ENCODE results near the gene VENTX. TPM values are rescaled to one million over a fixed set of nuclear protein-coding genes. Genes with fewer than 3 reads are reported as not detected.

VENTX gene
- polyA plus RNA-seq, 1 donor = 0.22 TPM

GRCh38 chr10:133202778-133203651, 34.6 kb upstream of the VENTX start:
- DNase-seq = no peak

GRCh38 chr10:133203652-133204195, 33.9 kb upstream of the VENTX start:
- DNase-seq = no peak

DNA sequence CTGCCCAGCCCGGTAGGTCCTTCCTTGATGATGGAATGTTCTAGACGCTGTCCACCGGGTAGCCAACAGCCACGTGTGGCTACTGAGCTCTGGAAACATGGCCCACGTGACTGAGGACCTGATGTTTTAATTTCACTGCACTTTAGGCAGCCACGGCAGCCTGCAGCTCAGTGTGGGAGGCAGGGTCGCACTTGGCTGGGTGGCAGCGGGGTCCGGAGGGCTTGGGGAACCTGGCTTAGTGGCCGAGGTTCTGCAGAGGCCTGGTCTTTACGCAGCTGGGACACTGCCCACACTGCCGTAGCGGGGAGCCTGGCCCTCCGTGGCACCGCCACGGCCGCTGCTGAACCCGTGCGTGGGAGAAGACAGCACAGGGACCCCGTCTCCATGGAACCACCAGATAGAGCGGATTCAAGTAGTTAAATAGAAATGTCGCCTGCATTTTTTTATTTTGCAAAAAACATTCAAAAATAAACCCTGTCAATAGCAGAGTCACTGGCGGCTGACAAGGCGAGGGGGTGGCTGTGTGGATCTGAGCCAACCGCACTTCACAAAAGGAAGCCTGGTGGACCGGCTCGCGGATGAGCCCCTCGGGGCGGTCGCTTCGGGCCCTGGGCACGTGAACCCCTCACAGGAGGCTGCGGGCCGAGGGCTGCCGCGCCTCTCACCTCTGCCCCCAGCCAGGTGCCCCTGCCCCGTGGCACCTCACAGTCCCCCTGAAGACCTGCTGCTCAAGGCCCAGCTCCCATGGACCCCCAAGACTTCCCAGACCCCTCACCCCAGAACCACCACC, 33.2 kb upstream of the VENTX start:
- DNase-seq = no peak

DNA sequence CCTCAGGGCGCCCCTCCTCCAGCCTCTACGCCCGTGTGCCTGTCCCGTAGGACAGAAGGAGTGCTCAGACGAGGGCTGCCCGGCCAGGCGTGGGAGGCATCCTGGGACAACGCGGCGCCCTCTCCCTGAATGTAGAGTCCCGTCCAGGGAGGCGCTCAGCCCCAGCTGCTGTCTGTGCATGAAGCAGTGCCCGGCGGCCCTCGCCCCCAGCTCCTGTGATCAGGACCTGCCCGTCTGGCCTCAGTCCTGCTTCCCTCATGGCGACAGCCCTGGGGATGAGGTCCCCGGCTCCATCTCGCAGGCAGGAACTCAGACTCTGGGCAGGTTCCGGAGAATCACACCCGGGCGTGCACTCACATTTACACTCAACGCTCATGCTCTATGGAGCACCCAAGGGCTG, 32.5 kb upstream of the VENTX start:
- DNase-seq = no peak

- no peak for DNase-seq
These were observed 31.2 kb upstream of the VENTX start for GRCh38 chr10:133206356-133207040.

DNA sequence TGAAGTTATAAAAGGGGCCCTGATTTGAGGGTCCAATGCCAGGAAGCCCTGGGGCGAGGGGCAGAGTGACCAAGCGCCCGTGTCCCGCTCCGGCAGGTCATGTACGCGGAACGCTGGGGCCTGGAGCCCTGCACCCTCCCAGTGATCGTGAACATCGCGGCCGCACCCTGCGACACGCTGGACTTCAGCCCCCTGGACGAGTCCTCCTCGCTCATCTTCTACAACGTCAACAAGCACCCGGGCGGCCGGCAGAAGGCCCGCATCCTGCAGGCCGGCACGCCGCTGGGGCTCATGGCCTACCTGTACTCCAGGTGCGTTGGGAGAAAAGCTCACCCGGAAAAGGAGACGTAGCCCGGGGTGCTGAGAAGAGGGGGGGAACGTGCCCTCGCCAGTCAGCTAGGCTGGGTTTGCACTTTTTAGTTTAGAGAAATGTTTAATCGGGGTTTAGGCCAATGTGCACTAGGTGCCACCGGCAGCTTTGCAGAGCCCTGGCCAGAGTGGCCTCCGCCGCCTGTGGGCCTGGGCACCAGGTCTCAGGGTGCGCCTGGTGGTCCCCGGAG, 30.5 kb upstream of the VENTX start:
- DNase-seq = no peak

DNA sequence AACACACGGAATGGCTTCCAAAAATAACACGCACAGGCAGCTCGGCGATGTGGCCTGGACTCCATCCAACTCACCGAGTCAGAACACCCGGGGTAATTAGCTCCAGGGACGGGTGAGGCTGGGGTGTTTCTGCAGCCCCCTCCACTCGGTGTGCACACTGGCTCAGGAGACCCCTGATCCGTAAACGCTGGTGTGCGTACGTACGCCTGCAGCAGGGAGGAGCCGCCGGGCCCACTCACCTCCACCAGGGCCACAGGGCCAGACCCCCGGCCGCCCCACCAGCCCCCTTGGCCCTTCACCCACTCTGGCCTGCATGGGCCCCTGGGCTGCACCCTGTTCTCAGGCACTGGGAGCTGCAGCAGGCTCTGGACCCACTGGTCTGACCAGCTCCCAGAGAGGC, 30.0 kb upstream of the VENTX start:
- DNase-seq = no peak

- no peak for DNase-seq
These were observed 29.2 kb upstream of the VENTX start for GRCh38 chr10:133208466-133208865.

DNA sequence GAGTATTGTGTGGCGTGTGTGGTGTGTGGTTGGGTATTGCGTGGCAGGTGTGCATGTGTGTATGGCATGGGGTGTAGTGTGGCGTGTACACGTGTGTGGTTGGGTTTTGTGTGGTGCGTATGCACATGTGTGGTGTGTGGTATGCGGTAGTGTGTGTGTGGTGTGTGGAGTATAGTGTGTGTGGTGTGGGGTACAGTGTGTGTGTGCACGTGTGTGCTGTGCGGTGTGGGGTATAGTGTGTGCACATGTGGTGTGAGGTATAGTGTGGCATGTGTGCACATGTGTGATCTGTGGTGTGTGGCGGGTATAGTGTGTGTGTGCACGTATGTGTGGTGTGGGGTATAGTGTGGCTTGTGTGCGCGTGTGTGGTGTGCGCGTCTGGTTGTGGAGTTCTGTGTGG, 28.5 kb upstream of the VENTX start:
- no peak for DNase-seq

DNA sequence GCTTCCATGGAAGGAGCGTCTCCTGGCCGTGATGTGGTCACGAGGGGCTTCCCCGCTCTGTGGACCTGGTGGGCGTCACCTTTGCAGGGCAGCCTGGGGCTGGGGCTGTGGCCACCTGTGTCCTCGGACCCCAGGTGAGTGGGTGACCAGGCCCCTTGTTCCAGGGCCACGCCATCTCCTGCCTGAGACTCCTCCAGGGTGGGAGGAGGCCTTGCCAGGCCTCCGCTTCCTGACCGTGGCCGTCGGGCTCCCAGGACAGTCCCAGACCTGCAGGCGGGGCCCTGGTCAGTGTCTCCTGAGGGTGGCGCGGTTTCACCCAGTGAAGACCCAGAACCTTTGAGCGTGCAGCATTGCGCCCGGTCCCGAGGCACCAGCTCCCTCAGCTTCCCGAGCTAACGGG, 28.0 kb upstream of the VENTX start:
- DNase-seq = no peak

DNA sequence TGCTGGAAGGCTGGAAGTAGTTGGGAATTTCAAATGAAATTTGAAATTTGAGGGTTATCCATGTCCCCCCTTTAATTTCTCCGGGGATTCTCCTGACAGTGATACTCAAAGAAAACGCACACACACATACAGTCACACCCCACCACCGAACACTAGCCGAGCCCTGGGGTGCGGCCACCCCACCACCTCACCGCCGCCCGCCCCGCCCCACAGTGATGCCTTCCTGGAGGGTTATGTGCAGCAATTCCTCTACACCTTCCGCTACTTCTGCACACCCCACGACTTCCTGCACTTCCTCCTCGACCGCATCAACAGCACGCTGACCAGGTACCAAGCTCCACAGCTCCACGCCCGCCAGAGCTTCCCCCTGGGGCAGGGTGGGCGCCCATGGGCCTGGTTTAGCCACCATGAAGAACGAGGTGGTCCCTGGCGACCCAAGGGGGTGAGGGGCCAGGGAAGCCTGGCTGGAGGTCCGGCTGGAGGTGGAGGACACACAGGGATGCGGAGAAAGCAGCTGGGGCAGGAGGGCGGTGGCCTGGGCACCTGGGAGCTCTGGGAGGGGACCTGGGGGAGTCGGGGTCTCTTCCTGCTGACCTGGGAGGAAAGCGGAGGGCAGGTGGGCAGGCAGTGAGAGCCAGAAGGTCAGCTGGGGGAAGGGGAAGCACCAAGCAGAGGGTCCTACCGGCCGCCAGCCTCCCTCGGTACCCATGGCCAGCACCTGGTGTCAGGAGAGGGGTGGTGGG, 27.1 kb upstream of the VENTX start:
- no peak for DNase-seq

DNA sequence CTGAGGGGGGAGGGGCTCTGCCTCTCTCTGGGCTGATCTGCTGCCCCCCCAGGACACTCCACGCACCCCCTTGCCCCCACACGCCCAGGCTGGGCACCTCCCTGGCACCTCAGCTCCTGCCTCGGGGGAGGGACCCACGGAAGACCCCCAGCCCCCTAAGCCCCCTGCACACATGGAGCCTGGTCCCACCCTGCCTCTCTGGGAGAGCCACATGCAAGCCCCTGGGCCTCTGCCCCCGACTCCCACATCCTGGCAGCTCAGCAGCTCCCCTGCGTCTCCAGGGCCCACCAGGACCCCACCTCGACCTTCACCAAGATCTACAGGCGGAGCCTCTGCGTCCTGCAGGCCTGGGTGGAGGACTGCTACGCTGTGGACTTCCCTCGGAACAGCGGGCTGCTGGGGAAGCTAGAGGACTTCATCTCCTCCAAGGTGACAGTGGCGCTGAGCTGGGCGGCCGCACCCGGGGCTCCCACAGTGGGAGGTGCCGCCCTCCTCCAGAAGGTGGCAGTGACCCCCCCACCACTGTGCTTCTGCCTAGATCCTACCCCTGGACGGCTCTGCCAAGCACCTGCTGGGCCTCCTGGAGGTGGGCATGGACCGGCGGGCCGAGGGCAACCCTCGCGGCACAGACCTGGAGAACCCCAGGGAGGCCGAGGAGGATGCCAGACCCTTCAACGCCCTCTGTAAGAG, 26.4 kb upstream of the VENTX start:
- no peak for DNase-seq

DNA sequence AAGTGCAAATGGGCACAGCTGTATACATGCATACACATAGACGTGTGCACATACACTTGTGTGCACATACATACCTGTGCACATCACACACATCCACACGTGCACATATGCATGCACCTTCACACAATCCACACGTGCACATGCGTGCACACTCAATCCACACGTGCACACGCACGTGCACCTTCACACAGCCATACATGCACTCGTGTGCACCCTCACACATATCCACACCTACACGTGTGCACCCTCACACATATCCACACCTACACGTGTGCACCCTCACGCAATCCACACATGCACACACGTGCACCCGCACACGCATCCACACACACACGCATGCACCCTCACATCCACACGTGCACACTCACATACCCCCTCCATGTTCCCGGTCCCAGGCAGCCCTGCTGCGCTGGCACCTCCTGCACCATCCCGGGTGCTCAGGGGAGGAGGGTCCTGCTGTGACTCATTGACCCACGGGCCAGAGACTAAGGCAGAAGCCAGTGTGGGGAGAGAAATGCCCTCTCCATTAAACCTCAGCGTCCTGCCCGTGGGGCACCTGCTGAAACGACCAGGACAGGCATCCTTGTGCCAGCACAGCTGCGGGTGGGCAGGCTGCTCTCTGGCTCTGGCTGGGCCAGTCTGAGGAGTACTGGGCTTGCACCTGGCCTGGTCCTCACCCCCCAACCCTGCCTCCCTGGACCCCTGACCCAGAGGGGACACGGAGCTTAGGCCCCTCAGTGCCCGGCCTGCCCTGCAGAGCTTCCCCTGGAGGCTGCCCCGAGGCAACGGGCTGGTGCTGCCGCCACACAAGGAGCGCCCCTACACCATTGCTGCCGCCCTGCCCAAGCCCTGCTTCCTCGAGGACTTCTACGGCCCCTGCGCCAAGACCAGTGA, 25.4 kb upstream of the VENTX start:
- no peak for DNase-seq

DNA sequence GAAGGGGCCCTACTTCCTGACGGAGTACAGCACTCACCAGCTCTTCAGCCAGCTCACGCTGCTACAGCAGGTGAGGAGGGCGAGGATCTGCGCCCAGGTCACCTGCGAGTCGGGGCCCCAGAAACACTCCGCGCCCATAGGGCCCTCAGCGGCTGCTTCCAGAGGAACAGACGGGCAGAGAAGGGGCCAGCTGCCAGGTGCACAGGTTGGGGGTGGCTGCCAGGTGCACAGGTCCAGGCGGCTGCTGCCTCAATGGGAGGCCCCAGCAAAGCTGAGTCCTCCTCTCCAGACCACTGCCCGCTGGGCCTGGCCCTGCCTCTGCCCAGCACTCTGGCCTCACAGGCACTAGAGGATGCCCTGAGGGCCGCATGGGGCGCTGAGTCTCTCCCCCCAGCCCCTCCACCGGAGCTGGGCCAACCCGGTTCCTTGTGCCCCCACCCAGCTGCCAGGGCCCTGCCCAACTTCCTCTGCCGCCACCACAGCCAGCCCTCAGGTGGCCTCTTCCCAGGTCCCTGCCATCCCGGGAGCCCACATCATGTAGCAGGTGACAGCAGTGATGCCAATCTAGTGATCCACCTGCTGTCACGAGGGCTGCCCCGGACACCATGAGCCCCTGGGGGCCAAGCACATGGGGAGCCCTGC, 24.7 kb upstream of the VENTX start:
- no peak for DNase-seq

- no peak for DNase-seq
These were observed 23.8 kb upstream of the VENTX start for GRCh38 chr10:133213641-133214467.

DNA sequence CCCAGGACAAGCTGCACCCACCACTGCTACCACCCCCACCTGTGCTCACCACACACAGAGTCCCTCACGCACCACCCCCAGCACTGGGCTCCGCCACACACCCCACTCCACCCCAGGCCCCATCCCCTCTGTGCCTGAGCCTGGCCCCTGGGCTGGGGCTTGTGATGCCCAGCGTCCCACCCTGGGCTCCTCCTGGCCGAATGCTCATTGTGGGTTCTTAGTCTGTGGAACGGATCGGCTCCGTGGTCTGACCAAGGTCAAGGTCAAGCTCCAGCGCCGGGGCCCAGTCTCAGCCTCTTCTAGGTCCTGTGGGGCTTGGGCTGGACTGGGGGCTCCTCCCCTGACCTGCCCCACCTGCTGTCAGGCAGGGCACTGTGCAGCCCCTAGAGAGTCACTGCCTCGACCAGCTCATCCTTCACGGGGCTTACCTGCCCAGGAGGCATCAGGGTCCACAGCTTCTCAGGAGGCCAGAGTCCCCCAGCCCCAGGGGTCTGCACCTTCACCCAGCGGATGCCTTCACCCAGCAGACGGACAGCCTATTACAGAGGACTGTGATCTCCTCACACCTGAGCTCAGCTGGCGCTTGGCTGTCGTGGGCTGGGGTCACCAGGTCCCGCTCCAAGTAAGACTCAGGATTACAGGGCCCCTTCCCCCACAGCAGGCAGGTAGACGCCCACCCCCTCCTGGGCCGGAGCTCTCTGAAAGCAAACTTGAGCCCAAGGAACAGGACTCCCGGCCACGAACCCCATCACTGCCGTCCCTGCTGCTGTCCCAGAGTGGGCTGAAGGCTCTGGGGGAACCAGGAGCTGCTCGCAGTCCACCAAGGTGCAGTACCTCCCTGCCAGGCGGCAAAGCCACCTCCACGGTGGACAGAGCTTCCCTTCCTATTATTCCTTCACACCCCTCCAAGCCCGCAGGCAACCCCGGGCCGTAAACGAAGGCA, 22.9 kb upstream of the VENTX start:
- no peak for DNase-seq

- DNase-seq = no peak
These were observed 22.1 kb upstream of the VENTX start for GRCh38 chr10:133215586-133215985.

GRCh38 chr10:133216776-133217175, 20.9 kb upstream of the VENTX start:
- no peak for DNase-seq

Measured in hindlimb muscle (tissue), 1 donor.